ENCODE data around the gene SYT13. TPM values are rescaled to one million over a fixed set of nuclear protein-coding genes. Genes with fewer than 3 reads are reported as not detected.

Gene SYT13
- total RNA-seq, 1 donor from 2014 or later, result 1.3 TPM

GRCh38 chr11:45209000-45209879, 76.9 kb downstream of the SYT13 start:
- intact Hi-C loops (cut with DNase I), result loop anchor here (2.0 kb wide), 1 partner anchor 26 kb away; no protein-coding TSS in a partner anchor
- no peak for DNase-seq (ENCODE audit: low spot score)

- intact Hi-C loops (cut with DNase I), result loop anchor here (2.0 kb wide), 1 partner anchor 25 kb away; no protein-coding TSS in a partner anchor
- DNase-seq (ENCODE audit: low spot score), result no peak
Measured at GRCh38 chr11:45208135-45208534, 78.0 kb downstream of the SYT13 start.

GRCh38 chr11:45205978-45206377, 80.2 kb downstream of the SYT13 start:
- no peak for DNase-seq (ENCODE audit: low spot score)

GRCh38 chr11:45204761-45205160, 81.4 kb downstream of the SYT13 start:
- intact Hi-C loops (cut with DNase I), result no loop called here
- no peak for DNase-seq (ENCODE audit: low spot score)

More at GRCh38 chr11:45205978-45206377, 80.2 kb downstream of the SYT13 start:
- intact Hi-C loops (cut with DNase I), result no loop called here

GRCh38 chr11:45193695-45194094, 92.4 kb downstream of the SYT13 start:
- DNase-seq (ENCODE audit: low spot score), result no peak
- intact Hi-C loops (cut with DNase I), result no loop called here

Other genes with a start within 250 kb of the SYT13 start
- gene PRDM11, start 139.7 kb downstream of the SYT13 start, total RNA-seq, result 20.7 TPM